BLaER1 (cell line): ENCODE measurements around the gene DIP2C.

Source experiments
- H3K27ac ChIP-seq: shearing (Covaris generic); formaldehyde crosslinking; 2 replicates; pipeline ENCODE4 v1.8.1; 2022
- H3K27me3 ChIP-seq: shearing (Covaris generic); formaldehyde crosslinking; 2 replicates; pipeline ENCODE4 v1.8.1; 2022
- H3K36me3 ChIP-seq: shearing (Covaris generic); formaldehyde crosslinking; 2 replicates; pipeline ENCODE4 v1.8.1; 2022
- H3K4me1 ChIP-seq: shearing (Covaris generic); formaldehyde crosslinking; 2 replicates; pipeline ENCODE4 v1.8.1; 2022
- H3K4me2 ChIP-seq: shearing (Covaris generic); formaldehyde crosslinking; 2 replicates; pipeline ENCODE4 v1.8.1; 2022
- H3K4me3 ChIP-seq: shearing (Covaris generic); formaldehyde crosslinking; 2 replicates; pipeline ENCODE4 v1.8.1; 2022
- H3K9ac ChIP-seq: shearing (Covaris generic); formaldehyde crosslinking; 2 replicates; pipeline ENCODE4 v1.8.1; 2022
- H3K9me3 ChIP-seq: shearing (Covaris generic); formaldehyde crosslinking; 2 replicates; pipeline ENCODE4 v1.8.1; 2022
- H4K20me1 ChIP-seq: shearing (Covaris generic); formaldehyde crosslinking; 2 replicates; pipeline ENCODE4 v1.8.1; 2022
- Cebpa-rat ChIP-seq: shearing (Covaris generic); IDR thresholded peaks from 2 replicates; pipeline ENCODE4 v1.8.1; 2022

Gene DIP2C

DNA sequence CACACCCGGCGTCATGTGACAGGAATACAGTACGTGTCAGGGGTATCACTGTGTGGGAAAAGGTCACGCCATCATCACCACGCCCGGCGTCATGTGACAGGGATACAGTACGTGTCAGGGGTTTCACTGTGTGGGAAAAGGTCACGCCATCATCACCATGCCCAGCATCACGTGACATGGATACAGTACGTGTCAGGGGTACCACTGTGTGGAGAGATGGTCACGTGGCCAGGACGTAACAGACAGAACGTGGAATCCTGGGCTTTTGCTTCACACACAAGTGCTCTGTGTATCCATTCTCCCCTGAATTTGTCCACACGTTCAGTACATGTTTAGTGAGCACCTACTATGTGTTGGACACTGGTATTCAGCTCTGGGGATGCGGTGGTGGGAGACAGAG is 34.5 kb upstream of the DIP2C start:
- no peak for TF ChIP-seq Cebpa-rat
- Histone ChIP-seq H3K9ac (no peak overlapping the region), H3K4me1 (no peaks in the 10 kb centered on the region), H3K27ac (no peak overlapping the region), H3K4me3 (no peak overlapping the region), H3K4me2 (no peak overlapping the region), H3K36me3 (no peaks in the 10 kb centered on the region), H3K9me3 (peaks cover 19% of the 10 kb centered on the region), H3K27me3 (no peaks in the 10 kb centered on the region), H4K20me1 (no peaks in the 10 kb centered on the region)

DNA sequence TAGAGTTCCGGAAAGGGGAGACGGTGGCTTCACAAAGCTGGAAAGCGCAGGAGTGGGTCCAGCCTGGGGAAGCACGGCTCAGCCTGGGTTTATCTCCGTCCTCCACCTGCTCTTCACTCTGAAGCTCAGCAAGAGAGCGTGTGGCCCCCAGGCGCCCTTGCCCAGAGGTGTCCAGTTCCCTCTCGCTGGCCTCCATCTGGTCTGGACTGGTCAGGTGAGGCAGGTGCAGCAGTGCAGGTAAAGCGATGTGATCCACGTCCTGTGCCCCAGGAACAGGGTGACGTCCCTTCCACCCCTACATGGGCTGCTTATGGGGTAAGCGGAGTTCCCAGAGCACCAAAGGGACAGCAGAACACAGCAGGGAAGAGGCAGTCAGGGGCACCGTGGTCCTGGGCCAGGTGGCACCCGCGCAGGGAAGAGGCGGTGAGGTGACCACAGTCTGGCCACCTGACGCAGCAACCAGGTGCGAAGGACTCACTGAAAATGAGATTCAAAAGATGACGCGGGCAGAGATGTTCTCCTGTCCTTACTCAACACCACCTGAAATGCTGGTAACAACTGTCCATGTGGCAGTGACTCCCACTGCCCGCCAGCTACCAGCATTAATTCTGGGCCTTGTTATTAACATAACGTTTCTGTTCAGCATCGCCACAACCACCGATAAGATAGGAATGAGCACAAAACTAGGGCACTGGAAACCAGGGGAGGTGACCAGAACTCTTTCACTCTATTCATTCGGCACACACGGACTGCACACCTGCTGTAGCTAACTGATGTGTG is 33.0 kb upstream of the DIP2C start:
- Histone ChIP-seq H3K4me2 (no peak overlapping the region), H3K27ac (no peak overlapping the region)

DNA sequence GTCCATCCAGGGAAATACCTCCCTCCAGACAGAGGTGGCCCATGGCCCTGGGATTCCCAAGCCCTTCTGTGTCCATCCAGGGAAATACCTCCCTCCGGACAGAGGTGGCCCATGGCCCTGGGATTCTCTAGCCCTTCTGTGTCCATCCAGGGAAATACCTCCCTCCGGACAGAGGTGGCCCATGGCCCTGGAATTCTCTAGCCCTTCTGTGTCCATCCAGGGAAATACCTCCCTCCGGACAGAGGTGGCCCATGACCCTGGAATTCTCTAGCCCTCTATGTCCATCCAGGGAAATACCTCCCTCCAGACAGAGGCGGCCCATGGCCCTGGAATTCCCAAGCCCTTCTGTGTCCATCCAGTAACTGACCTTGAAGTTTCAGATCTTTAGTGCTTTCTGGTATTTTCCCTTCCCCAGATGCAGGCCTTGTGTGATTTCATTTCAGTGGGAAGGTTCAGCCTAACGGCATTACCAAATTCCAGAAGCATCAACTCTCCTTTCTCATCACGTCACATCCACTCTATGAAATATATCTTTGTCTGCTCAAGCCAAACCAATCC is 28.8 kb upstream of the DIP2C start:
- H3K36me3 ChIP-seq, result no peaks in the 10 kb centered on the region
- H3K27ac ChIP-seq, result no peak overlapping the region
- no peak overlapping the region for H3K4me3 ChIP-seq
- TF ChIP-seq Cebpa-rat, result no peak
- no peaks in the 10 kb centered on the region for H4K20me1 ChIP-seq
- H3K4me2 ChIP-seq, result no peak overlapping the region
- peaks cover 32% of the 10 kb centered on the region for H3K9me3 ChIP-seq
- no peaks in the 10 kb centered on the region for H3K27me3 ChIP-seq
- H3K9ac ChIP-seq, result no peak overlapping the region
- H3K4me1 ChIP-seq, result no peaks in the 10 kb centered on the region

More for the DNA sequence above, 33.0 kb upstream of the DIP2C start:
- TF ChIP-seq Cebpa-rat, result no peak
- H3K4me3 ChIP-seq, result no peak overlapping the region
- H3K4me1 ChIP-seq, result no peaks in the 10 kb centered on the region
- H3K27me3 ChIP-seq, result no peaks in the 10 kb centered on the region
- no peaks in the 10 kb centered on the region for H4K20me1 ChIP-seq
- peaks cover 19% of the 10 kb centered on the region for H3K9me3 ChIP-seq
- no peaks in the 10 kb centered on the region for H3K36me3 ChIP-seq
- no peak overlapping the region for H3K9ac ChIP-seq

DNA sequence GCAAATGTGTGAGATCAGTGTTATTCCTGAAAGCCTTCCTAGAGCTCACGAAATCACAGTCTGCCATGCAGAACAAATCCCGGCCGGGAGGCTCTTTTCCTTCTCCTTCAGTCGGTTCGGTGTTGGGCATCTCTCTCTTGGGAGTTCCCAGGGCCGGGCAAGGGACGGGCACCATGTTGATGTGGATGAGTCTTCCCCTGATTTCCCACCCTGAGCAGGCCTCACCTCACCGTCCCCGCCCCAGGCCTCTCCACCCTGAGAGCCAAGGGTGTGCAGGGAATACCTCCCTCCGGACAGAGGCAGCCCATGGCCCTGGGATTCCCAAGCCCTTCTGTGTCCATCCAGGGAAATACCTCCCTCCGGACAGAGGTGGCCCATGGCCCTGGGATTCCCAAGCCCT is 28.0 kb upstream of the DIP2C start:
- H3K36me3 ChIP-seq, result no peaks in the 10 kb centered on the region
- no peak overlapping the region for H3K4me3 ChIP-seq
- peaks cover 33% of the 10 kb centered on the region for H3K9me3 ChIP-seq
- no peak overlapping the region for H3K9ac ChIP-seq
- no peak overlapping the region for H3K27ac ChIP-seq
- H3K4me1 ChIP-seq, result no peaks in the 10 kb centered on the region
- H3K4me2 ChIP-seq, result no peak overlapping the region
- H3K27me3 ChIP-seq, result no peaks in the 10 kb centered on the region
- H4K20me1 ChIP-seq, result no peaks in the 10 kb centered on the region
- TF ChIP-seq Cebpa-rat, result no peak

DNA sequence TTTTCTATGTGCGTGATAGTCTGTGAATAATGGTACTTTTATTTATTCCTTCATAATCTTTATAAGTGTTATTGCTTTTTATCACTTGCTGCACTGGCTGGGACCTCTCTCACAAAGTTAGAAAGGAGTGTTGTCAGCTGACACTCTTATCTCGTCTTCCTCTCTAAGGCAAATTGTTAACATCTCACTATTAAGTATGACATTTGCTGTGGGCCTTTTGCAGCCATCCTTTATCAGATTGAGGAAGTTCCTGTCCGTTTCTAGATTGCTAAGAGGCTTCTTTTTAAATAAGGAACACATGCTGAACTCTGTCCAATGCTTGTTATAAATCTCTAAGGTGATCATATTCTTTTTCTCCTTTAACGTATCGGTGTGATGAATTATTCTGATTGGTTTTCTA is 27.4 kb upstream of the DIP2C start:
- H3K9ac ChIP-seq, result no peak overlapping the region
- H3K9me3 ChIP-seq, result peaks cover 35% of the 10 kb centered on the region
- no peaks in the 10 kb centered on the region for H3K36me3 ChIP-seq
- H3K27me3 ChIP-seq, result no peaks in the 10 kb centered on the region
- H4K20me1 ChIP-seq, result no peaks in the 10 kb centered on the region
- H3K27ac ChIP-seq, result no peak overlapping the region
- no peak for TF ChIP-seq Cebpa-rat
- H3K4me1 ChIP-seq, result no peaks in the 10 kb centered on the region
- no peak overlapping the region for H3K4me3 ChIP-seq
- H3K4me2 ChIP-seq, result no peak overlapping the region

DNA sequence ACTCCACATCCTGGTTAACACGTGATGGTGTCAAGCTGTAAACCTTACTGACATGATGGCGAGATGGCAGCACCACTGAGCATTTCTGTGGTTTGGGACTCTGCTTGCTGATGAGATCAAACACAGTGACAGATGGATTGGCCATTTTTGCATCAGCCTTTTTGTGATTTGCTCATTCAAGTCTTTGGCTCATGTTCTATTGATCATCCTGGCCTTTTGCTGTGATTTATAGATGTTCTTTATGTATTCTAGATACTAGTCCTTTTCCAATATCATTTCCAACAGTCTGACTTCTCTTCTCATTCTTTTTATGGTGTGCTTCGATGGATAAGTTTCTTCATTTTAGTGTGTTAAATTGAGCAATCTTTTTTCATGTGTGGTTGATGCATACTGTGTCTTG is 24.7 kb upstream of the DIP2C start:
- H3K27ac ChIP-seq, result no peak overlapping the region
- no peak for TF ChIP-seq Cebpa-rat
- no peak overlapping the region for H3K4me3 ChIP-seq
- peaks cover 38% of the 10 kb centered on the region for H3K9me3 ChIP-seq
- H3K4me1 ChIP-seq, result no peaks in the 10 kb centered on the region
- no peaks in the 10 kb centered on the region for H4K20me1 ChIP-seq
- H3K9ac ChIP-seq, result no peak overlapping the region
- H3K4me2 ChIP-seq, result no peak overlapping the region
- H3K27me3 ChIP-seq, result no peaks in the 10 kb centered on the region
- no peaks in the 10 kb centered on the region for H3K36me3 ChIP-seq

DNA sequence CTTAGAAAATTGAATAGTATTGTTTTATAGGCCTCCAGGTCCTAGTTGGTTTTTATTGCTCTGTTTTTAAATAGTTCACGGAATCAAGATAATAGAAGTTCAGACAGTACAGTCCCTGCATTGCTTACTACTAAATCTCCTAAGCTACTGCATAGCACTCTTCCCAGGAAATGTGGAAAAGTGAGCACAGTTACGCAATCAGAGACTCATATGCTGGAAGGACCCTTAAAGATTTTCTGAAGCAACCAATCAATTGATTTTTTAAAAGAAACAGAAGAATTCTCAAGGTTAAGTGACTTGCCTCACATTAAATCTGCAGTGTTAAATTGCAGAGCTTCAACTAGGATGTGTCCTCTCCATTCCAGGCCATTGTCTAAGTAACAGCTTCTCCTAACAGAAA is 23.1 kb upstream of the DIP2C start:
- H3K4me3 ChIP-seq, result no peak overlapping the region
- no peaks in the 10 kb centered on the region for H4K20me1 ChIP-seq
- H3K9ac ChIP-seq, result no peak overlapping the region
- H3K27ac ChIP-seq, result no peak overlapping the region
- H3K27me3 ChIP-seq, result no peaks in the 10 kb centered on the region
- no peak for TF ChIP-seq Cebpa-rat
- H3K36me3 ChIP-seq, result no peaks in the 10 kb centered on the region
- H3K4me2 ChIP-seq, result no peak overlapping the region
- H3K4me1 ChIP-seq, result no peaks in the 10 kb centered on the region
- peaks cover 38% of the 10 kb centered on the region for H3K9me3 ChIP-seq

DNA sequence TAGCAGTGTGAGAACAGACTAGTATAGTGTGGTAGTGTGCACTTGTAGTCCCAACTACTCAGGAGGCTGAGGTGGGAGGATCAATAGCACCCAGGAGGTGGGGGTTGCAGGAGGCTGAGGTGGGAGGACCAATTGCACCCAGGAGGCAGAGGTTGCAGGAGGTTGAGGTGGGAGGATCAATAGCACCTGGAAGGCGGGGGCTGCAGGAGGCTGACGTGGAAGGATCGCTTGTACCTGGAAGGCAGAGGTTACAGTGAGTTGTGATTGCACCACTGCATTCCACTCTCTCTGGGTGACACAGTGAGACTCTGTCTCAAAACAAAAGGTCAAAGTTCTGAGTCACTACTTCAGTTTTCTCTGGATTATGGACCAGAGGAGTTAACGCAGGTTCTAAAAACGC is 22.6 kb upstream of the DIP2C start:
- H3K36me3 ChIP-seq, result no peaks in the 10 kb centered on the region
- TF ChIP-seq Cebpa-rat, result no peak

DNA sequence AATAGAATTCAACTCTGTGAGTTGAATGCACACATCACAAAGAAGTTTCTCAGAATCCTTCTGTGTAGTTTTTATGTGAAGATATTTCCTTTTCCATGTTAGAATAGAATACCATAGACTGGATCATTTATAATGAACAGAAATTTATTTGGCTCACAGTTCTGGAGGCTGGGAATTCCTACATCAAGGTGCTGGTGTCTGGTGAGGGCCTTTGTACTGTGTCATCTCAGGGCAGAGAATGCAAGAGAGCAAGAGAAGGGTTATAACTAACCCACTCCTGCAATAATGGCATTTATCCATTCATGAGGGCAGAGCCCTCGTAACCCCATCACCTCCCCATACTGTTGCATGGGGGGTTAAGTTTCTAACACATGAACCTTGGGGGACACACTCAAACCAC is 18.4 kb upstream of the DIP2C start:
- Histone ChIP-seq H3K36me3 (no peaks in the 10 kb centered on the region), H3K9ac (no peak overlapping the region), H3K4me2 (no peak overlapping the region), H3K4me3 (no peak overlapping the region), H4K20me1 (no peaks in the 10 kb centered on the region), H3K27me3 (no peaks in the 10 kb centered on the region), H3K27ac (no peak overlapping the region), H3K9me3 (peaks cover 29% of the 10 kb centered on the region), H3K4me1 (no peaks in the 10 kb centered on the region)
- TF ChIP-seq Cebpa-rat, result no peak

More for the DNA sequence above, 22.6 kb upstream of the DIP2C start:
- Histone ChIP-seq H3K4me3 (no peak overlapping the region), H3K9ac (no peak overlapping the region), H3K4me1 (no peaks in the 10 kb centered on the region), H3K9me3 (peaks cover 38% of the 10 kb centered on the region), H4K20me1 (no peaks in the 10 kb centered on the region), H3K27ac (no peak overlapping the region), H3K27me3 (no peaks in the 10 kb centered on the region), H3K4me2 (no peak overlapping the region)

DNA sequence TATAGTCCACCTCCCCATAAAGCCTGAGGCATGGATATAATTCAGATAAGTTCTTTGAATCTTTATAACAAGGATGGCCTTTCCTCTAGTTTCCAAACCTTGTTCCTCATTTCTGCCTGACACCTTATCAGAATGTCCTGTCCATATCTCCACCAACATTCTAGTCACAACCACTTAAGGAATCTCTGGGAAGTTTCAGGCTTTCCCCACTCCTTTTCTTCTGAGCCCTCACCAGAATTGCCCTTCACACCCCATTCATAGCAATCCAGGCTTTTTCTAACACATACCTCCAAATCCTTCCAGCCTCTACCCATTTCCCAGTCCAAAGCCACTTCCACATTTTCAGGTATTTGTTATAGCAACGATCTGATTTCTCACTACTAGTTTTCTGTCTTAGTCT is 18.0 kb upstream of the DIP2C start:
- Histone ChIP-seq H3K4me1 (no peaks in the 10 kb centered on the region), H3K9me3 (peaks cover 29% of the 10 kb centered on the region), H3K27me3 (no peaks in the 10 kb centered on the region), H3K9ac (no peak overlapping the region), H3K4me3 (no peak overlapping the region), H3K27ac (no peak overlapping the region), H4K20me1 (no peaks in the 10 kb centered on the region), H3K4me2 (no peak overlapping the region), H3K36me3 (no peaks in the 10 kb centered on the region)
- no peak for TF ChIP-seq Cebpa-rat
